NCI-H2171 (cell line): ENCODE measurements around the gene RPP30.

ENCODE experiments used
- DNase-seq: peaks from one replicate; lab custom pipeline; 2025; lab: John Stamatoyannopoulos, UW

The RPP30 gene

GRCh38 chr10:90871766-90872647 lies at the start of gene RPP30:
Gene RPP30 (plus strand): TSS chr10:90871974. CDS start chr10:90871987, 13 bp downstream.
- DNase-seq = peak; percentile 39

GRCh38 chr10:90822508-90822907 lies 49.3 kb upstream of the RPP30 start:
- no peak for DNase-seq

DNA sequence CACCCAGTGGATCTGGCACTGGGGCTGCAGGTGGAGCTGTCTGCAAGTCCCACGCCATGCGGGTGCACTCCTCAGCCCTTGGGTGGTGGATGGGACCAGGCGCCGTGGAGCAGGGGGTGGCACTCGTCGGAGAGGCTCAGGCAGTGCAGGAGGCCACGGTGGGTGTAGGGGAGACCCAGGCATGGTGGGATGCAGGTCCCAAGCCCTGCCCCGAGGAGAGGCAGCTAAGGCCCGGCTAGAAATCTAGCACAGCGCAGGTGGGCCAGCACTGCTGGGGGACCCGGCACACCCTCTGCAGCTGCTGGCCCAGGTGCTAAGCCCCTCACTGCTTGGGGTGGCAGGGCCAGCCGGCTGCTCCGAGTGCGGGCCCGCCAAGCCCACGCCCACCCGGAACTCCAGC lies 39.7 kb upstream of the RPP30 start:
- DNase-seq = no peak

DNA sequence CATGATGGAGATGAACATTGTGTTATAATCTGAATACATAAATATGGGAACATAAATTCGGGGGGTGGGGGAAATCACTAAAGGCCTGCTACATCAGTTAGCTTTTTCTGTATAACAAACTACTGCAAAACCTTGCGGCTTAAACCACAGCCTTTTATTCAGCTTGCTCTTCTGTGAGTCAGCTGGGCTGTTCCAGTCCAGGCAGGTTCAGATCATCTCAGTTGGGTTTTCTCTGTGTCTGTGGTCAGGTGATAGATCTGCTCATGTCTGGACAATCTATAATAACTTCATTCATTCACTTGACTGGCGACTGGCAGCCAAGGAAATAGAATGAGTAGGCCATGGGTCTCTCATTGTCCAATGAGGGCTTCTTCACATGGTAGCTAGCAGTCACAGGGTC lies 37.4 kb upstream of the RPP30 start:
- DNase-seq = no peak

DNA sequence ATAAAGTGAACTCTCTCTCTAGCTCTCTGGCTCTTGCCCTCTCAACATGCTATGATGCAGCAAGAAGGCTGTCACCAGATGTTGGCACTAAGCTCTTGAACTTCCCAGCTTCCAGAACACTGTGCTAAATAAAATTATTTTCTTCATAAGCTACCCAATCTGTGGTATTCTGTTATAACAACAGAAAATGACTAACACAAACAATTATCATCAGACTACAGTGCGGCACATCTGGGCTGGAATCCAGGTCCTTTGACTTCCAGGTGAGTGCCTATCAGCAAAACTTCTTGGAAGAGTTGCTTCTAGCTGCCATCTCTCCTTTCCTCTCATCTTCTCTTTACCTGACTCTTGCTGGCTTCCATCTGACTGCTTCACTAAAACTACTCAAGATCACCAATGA lies 34.3 kb upstream of the RPP30 start:
- DNase-seq = no peak

GRCh38 chr10:90842725-90843124 lies 29.0 kb upstream of the RPP30 start:
- DNase-seq = no peak

DNA sequence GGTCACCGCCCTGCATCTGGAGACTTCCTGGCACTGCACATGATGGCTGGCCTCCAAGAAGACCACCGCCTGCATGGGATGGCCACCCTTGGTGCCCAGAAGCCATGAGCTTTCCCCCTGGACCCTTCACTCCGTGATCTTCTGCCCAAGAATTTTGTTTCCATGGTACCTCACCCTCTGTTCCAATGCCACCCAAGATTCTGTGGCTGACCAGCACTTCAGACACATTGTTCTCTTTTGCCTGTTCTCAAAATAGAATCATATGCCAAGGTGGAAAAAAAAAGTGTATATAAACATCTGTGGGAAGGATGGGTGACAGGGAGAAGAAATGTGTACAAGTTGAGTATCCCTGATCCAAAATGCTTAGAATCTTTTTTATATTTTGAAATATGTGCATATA lies 26.0 kb upstream of the RPP30 start:
- DNase-seq = no peak

DNA sequence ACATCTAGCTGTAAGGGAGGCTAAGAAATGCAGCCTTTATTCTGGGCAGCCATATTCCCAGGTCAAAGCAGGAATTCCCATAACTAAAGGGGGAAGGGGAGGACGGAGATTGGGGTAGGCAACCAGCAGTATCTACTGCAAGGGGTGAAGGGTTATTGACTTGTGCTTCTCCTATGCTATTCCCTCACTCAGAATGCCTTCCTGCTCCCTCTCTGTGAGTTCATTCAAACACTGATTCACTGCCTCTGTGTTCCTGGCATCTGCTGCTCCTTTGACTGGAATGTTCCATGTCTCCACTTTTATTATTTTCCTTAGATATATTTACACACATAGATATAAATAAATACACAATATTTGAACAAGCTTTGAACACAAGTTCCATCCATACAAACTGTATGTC lies 25.0 kb upstream of the RPP30 start:
- DNase-seq = no peak

GRCh38 chr10:90847436-90847835 lies 24.3 kb upstream of the RPP30 start:
- no peak for DNase-seq

DNA sequence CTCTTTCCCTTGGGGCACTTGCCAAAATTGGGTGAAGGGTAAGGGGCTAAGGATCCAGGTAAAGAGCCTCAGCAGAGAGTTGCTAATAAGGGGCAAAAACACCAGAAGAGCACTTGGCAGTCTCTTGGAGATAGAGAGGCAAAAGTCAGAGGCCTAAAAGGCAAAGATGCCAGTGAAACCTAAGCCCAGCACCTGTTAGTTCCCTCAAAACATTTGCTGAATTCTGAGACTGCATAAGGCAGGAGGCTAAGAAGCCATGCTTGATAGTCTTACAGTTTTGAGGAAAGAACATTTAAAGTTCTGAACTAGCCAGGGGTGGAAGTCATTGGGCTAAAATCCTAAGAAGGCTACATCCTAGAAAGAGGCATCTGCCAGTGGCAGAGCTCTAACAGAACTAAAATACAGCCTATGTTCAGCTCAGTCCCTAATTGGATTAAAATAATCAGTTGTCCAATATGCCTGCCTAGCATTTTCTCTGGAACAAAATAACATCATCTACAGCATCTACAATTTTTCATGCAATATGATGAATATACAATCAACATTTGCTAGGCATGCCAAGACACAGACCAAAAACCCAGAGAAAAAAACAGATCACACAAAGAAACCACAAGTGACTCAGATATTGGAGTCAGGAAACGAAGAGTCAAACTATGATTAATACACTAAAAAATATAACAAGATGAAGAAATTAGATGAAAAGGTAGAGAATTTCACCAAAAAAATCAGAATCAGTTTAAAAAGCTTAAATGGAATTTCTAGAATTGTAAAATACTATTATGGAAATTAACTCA lies 21.6 kb upstream of the RPP30 start:
- no peak for DNase-seq

DNA sequence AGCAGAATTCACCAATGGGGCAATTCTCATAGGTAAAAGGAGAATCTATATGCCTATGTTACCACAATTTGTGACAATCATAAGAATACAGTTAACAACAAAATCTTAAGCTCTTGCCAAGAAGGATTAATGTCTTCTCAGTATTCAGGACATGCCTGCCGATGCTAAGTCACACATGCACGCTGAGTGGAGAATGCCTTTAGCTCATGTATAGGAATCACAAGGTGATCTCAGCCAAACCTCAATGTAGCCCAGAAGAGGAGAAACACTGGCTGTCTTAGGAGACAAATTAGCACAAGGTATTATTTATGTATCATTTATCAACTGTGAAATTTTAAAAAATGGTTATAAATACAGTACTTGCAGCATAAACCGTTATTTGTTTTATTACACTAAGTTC lies 16.6 kb upstream of the RPP30 start:
- DNase-seq = no peak

DNA sequence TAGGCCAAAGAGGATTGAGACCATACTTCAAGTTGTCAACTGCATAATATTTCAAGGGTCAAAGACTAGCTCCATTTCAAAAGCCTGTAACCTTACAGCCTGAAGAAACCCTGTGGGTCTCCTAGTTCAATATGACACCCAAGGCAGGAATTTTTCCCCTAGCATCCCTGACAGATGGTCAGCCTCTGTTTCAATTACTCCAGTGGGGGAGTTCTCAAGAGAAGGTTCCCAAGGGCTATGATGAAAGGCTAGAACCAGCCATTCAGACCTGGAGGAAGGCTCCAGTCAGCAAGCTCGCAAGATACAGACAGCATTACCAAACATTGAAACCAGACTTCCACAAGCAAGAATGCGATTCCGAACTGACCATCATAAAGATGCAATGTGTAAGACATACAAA lies 15.5 kb upstream of the RPP30 start:
- no peak for DNase-seq

- DNase-seq = no peak
Measured at GRCh38 chr10:90856964-90857634, 14.7 kb upstream of the RPP30 start.

DNA sequence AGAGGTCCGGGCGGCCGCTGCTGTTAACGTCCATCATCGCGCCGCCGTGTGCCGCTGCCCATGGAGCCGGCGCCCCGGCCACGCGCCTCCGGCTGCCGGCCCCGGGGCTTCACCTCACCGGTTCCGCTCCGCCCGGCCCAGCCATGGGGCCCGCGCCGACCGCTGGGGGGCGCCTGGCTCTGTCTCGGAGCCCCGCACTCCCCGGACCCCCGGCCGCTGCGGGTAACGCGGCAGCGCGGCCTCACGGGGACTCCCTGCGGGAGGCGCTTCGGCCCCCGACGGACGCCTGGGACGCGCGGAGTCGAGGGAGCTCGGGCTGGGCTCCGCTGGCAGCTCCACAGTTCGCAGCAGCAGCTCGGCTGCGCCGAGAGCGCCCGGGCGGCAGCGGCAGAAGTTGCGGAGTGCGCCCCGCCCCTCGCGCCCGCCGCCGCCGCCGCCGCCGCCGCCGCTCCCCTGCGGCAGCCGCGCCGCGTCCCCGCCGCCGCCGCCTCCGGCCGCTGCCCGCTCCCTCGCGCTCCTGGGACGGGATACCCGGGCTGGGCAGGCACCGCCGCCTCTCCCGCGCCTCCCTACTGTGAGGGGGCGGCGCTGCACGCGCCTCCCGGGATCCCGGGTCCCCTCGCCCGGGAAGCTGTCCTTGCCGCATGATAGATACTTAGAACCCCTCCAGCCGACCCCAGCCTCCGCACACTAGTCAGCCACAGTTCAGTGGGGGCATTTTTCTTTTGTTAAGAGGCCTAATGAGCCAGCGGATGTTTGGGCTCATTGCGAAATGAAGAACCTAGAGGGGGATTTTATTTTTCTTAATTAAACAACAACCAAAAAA lies 13.9 kb upstream of the RPP30 start, which contains the start of gene HTR7:
TSS of gene HTR7 (minus strand) at position 405 of the 826 bp plus-strand sequence. CDS start at position 37, 368 bp downstream.
- DNase-seq = no peak

DNA sequence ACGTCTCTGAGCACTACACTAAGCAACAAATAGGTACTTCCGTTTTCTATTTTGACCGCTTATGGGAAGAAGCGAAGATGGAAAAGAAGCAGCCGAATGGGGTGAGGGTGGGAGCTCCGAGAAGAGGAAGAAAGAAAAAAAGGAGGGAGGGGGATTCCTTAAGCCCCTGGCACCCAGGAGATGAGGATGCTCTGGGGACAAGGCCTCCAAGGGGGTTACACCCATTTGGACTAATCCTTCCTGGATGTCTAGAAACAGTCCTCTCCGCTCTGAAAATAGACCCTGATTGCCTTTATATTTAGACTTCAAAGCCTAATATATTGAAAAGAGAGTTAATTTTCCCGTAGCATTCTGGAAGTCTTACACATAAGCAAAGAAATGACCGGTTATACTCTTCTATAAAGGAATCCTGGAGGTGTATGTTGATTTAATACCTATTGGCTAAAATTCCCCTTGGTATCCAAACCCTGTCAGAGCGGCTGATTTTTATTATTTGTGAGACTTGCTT lies 13.3 kb upstream of the RPP30 start:
- no peak for DNase-seq

DNA sequence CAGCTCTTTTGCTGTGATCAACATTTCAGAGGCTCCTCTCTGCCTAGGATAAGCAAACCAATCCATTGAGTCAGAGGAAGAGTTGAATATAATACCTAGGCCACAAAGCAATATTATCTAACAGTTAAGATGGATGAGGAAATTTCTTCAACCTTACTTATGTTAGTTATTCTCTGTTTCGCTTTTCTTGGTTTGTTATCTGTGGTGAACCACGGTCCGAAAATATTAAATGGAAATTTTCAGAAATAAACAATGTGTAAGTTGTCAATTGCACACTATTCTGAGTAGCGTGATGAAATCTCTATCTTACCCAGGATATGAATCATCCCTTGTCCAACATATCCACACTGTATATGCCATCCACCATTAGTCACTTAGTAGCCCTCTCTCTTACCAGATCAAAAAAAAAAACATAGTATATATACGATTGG lies 12.4 kb upstream of the RPP30 start:
- no peak for DNase-seq

GRCh38 chr10:90860790-90861189 lies 11.0 kb upstream of the RPP30 start:
- DNase-seq = no peak

GRCh38 chr10:90862908-90863514 lies 8.8 kb upstream of the RPP30 start:
- no peak for DNase-seq

GRCh38 chr10:90865401-90865800 lies 6.4 kb upstream of the RPP30 start:
- no peak for DNase-seq

- no peak for DNase-seq
Measured at GRCh38 chr10:90866050-90866598, 5.7 kb upstream of the RPP30 start.
